Erythroblast (primary cell): ENCODE results near the gene GPR39.

Experiments used
- DNase-seq, 2 experiments: peaks; one replicate each; lab custom pipeline; 2025; lab: John Stamatoyannopoulos, UW
- GATA1 ChIP-seq: IDR thresholded peaks from 2 replicates; pipeline ENCODE4 v1.6.1; 2011; ENCODE audit warnings: low read depth, mild to moderate bottlenecking, control low read depth, low read length, moderate library complexity
- POLR2A ChIP-seq: IDR thresholded peaks from 2 replicates; pipeline ENCODE4 v1.6.1; 2011; ENCODE audit warnings: mild to moderate bottlenecking, low read length

Gene GPR39

DNA sequence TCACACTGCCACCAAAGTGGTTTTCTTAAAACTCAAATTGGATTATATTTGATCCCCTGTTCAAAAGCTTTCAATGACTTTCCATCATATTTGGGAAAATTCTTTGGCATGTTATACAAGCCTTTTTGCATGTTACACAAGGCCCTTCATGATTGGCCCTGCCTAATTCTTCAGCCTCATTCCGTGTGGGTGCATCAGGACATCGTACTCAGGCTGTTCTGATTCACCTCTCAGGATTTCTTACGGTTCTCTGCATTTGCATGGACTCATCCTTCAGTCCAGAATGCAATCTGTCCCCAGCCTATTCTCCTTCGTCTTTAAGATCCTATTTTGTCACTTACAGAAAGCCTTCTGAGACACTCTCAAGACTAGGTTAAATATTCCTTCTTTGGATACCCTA is 145.6 kb downstream of the GPR39 start:
- no peak for TF ChIP-seq GATA1
- no peak for TF ChIP-seq POLR2A
- no peak for DNase-seq

DNA sequence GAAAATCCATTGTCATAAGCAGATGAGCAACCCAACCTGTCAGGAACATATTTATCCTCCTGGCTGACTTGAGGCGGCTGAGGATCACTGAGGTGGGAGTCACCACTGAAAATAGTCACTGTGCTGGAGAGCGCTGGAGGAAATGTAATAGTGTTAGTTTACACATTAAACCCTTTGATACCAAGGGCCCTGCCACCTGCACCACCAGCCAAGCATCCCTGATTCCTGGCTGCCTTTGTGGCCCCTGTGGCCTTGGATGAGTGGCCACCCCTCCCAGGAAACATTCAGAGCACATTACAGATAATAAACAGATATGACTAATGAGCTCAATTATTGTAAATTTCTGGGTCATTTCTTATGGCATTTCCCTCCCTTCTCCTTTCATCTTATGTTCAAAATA is 147.5 kb downstream of the GPR39 start:
- no peak for DNase-seq
- TF ChIP-seq GATA1 (no peak), POLR2A (no peak)

DNA sequence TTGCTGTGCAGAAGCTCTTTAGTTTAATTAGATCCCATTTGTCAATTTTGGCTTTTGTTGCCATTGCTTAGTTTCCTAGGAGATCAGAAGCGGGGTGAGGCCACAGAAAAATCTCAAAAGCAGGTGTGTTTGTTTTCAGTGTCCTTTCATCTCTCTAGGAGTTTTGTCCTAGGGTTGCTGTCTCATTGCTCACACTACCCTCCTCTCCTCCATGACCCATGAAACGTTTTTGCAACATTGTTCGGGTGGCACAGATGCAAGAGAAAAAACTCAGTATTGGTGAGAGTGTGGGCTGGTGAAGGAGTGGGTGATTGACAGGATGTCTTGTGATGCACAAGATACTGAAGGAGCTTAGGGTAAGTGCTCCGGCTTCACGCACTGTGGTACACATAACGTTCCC is 149.8 kb downstream of the GPR39 start:
- TF ChIP-seq GATA1 = no peak
- TF ChIP-seq POLR2A = no peak
- no peak for DNase-seq

DNA sequence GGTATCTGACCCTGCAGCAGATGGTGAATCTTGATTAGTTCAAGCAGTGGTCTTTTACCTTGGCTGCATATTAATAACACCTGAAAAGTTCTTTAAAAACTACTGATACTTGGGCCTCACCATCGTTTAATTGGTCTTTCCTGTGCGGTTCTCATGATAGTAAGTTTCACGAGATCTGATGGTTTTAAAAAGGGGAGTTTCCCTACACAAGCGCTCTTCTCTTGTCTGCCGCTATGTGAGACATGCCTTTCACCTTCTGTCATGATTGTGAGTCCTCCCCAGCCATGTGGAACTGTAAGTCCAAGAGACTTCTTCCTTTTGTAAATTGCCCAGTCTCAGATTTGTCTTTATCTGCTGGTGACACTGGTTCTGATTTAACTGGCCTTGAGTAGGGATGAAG is 151.1 kb downstream of the GPR39 start:
- TF ChIP-seq POLR2A (no peak), GATA1 (no peak)
- no peak for DNase-seq

DNA sequence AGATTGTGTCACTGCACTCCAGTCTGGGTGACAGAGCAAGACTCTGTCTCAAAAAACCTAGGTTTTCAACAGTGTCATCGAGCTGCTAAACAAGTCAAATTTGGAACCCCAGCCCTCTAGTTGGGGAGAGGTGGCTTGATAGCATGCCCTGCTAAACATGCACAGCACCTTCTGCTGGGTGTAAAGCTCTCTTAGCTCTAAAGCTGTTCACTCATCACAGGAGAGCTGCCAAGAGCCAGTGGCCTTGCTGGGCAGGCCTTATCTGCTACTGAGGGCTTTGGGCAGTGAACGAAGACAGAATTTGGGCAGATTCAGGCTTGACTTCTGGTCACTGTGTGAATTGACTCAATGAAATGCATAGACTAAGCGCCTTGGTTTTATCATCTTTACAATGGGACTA is 152.1 kb downstream of the GPR39 start:
- DNase-seq = no peak
- TF ChIP-seq POLR2A (no peak), GATA1 (no peak)

DNA sequence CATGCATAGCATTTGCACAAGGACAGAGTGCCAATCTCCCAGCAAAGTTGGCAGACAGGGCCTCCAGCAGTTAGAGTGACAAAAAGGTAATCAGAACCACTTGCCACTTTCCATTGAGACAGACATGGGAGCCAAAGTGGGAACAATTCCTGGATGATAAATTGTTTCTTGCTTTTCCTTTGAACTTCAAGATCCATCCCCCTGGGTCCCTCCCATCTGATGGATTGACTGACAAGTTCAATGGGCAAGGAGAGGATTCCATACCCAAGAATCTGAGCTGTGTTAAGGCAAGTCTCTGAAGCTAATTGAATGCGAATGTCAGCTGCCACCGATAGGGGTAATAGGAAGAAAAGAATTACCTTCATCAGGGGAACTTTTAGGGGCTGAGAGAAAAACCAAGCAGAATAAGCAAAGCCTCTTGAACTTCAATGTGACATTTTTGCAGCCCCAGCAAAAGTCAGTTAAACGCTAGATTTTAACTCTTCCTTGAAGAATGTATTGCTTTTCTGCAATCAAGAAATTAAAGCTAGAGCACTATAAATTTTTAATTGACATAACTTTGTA is 156.9 kb downstream of the GPR39 start:
- no peak for DNase-seq
- TF ChIP-seq GATA1 (no peak), POLR2A (no peak)

DNA sequence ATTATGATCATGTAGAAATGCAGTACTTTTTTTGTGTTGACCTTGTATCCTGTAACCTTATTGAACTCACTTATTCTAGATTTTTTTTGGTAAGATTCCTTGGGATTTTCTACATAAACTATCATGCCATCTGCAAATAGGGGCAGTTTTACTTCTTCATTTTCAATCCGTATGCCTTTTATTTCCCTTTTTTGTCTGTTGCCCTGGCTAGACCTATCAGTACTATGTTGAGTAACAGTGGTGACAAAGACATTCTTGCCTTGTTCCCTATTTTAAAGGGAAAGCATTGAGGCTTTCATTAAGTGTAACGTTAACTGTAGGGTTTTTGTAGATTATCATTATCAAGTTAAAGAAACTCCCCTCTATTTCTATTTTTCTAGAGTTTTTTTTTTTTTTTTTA is 161.1 kb downstream of the GPR39 start:
- DNase-seq = no peak
- TF ChIP-seq GATA1 (no peak), POLR2A (no peak)

DNA sequence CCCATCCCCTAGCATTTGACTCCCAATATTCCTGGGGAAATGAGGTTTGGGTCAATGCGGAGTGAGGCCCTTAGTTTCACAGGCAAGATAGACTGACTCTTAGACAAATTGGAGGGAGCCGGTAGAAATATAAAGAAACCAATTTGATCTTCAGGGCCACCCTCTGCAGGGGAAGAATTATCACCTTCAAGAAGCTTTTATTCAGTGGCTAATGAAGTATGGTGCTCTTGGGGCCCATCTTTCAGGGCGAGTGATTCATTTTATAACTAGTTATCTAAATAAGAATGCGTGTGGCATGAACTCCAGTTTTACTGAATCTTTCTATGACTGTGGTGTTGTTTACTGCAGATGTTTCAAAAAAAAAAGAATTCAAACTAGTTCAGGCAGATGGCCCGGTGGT is 165.0 kb downstream of the GPR39 start:
- DNase-seq = no peak
- TF ChIP-seq POLR2A (no peak), GATA1 (no peak)

DNA sequence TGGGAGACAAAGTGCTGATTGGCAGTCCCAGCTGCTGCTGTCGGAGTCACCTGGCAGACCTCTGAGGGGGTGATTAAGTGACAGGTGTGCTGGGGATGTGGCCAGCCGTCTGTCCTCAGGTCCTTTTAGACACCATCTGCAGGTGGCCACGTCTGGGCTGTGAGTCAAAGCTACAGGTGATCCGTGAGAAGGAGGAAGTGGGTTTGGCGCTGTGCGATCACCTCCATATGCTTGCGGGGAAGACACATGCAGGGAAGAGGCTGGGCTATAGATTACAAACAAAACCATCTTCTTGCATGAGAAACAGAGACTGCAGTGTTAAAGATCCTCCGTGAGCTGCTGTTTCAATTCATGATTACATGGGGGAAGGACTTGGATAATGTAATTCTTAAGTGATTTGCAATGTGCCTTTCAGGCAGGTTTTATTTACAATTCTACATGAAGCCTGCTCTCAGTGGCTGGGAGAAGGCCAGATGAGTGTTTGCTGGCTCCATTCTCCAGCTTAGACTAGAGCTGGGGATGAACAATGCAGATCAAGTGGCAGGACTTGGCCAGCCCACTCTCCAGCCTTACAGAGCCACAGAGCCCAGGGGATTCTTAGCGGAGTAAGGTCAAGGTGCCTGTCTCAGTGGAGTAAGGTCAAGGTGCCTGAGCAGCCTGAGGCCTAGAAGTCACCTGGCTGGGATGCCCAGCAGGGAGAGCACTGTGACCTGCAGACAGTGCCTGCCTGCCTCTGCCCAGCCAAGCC is 165.6 kb downstream of the GPR39 start:
- DNase-seq = no peak
- no peak for TF ChIP-seq POLR2A
- no peak for TF ChIP-seq GATA1

DNA sequence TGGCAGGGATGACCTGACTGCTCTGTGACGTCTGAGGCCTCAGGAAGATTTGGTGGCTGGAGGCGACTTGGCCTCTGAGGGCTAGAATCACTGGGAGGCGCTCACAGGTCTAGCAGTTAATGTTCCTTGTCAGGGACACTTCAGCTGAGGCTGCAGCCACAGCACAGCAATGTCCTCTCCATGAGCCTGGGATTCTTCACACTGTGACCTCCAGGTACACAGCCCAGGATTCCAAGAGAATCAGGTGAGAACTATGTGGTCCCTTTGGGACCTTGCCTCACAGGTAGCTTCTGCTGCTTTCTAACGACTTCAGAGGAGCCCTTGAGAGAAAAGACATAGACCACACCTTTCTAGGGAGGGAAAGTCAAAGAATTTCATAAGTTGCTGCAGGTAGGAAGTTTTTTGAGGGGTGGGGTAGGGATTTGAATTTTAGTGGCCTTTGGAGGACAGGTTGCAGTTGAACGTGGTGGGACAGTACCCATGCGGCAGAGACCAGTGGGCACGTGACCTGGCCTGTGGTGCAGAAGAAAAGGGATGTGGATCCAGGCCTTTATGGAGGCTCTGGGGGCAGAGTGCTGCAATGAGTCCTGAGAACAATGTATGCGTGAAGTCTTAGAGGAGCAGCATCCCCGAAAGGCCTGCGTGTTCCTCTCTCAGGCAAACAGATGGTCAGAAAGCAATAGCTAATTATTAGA is 167.2 kb downstream of the GPR39 start:
- DNase-seq = no peak
- TF ChIP-seq GATA1 (no peak), POLR2A (no peak)

DNA sequence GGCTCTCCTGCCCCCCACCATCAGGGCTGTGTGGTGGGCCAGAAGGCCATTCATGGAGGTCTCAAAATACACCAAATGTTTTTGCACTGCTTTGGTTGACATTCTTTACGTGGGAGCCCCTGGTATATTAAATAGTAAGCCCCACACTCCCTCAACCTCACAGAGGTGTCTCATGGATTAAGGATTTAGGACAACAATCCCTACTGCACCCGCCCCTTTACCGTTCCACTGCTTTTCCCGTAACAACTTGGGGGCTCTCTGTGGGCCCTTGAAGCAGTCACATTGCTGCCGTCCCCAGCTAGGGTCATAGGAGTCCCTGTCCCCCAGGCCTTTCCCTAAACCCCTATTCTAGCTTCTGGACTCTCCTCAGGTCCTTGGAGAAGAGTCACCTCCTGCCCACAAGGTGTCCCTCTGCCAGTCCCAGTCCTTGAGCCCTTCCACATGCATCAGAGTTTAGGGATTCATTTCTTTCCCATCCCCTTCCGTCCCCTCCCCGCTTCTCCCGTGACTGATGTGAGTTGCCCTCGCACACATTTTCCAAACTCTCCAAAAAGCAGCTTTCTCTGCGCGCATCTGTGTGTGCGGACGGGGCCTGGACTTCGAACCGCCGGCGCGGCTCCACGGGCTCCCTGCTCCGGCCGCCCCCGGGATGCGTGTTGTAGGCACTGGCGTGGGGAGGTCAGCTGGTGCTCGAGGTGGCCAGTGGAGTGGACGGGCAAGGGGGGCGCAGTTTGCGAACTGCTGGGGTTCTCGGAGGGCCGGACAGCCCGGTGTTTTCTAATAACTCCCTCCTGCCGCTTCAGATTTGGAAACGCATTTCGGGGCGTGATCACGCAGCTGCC is 168.6 kb downstream of the GPR39 start:
- TF ChIP-seq GATA1 = no peak
- TF ChIP-seq POLR2A = no peak
- no peak for DNase-seq

DNA sequence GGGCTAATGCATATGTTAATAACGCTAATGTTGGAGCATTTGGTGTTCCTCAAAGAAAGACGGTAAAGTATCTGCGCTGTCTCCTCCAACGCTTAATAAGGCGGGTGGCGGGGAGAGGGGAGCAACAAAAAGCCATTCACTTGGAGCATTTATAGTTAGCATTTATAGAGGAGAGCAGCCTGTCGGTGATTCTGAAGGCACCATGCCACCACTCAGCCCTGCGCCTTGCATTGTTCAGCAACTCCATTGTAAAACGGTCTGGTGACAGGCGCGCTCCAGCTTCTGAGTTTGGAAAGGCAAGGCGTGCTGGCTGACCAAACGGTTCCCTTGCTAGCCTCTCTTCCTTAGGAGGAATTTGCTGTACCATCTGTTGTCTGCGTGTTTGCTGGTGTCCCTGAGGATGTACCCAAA is 169.5 kb downstream of the GPR39 start:
- TF ChIP-seq POLR2A (no peak), GATA1 (no peak)
- DNase-seq = no peak

DNA sequence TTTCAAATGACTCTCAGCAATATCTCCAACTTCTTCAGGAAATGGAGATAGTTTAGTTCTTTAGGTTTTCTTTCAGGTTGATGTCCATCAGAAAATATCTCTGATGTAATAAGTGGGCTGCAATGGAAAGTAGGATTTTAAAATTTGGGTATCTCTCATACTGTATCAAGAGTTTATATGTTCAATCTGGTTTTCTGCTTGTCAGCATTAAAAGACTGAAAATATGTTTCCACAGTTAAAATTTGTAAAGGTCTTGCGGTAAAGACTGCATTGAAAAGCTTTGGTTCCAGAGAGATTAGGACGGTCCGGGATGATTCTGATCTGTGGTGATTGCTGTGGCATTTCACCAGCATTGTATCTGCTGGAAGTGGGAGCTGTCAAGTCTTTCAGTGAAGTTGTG is 170.2 kb downstream of the GPR39 start:
- TF ChIP-seq POLR2A (no peak), GATA1 (no peak)
- DNase-seq = no peak

DNA sequence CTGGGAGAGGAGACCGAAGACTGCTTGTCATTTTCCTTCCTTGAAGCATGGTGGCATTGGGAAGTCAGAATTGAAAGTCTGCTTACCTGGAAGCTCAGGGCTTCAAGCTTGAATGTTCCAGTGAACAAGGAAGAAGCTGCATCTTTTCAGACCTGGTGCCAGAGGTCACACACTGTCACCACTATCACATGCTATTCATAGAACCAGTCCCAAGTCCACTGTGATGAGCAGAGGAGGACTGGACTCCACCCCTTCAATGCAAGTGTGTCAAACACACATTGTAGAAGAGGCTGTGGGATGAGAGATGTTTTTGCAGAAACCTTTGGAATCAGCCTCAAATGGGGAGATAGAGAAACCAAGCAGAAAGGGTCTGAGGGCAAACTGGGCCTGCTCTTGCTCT is 172.0 kb downstream of the GPR39 start:
- TF ChIP-seq POLR2A = no peak
- TF ChIP-seq GATA1 = no peak
- no peak for DNase-seq
